Breast epithelium (tissue), 4 donors: ENCODE measurements around the gene RPL18. TPM values are rescaled to one million over a fixed set of nuclear protein-coding genes. Genes with fewer than 3 reads are reported as not detected.

Experiments used
- DNase-seq, 2 donors: peaks; one replicate each; pipeline ENCODE4 v3.0.0-alpha.2; 2019; ENCODE audit warnings: low spot score in 2 of 2
- H3K27ac ChIP-seq, 2 donors: fragments of 200-600 bp; sonication (generic) in 1 of 2; one replicate each; pipeline ENCODE4 v1.5.1; 2016 to 2019; ENCODE audit warnings: mild to moderate bottlenecking in 1 of 2
- H3K27me3 ChIP-seq, 2 donors: fragments of 200-600 bp; sonication (generic) in 1 of 2; one replicate each; pipeline versions ENCODE4 v1.5.1 to v1.6.0; 2017 to 2019; ENCODE audit warnings: control low read depth in 1 of 2, mild to moderate bottlenecking in 1 of 2
- H3K36me3 ChIP-seq: fragments of 200-600 bp; one replicate; pipeline ENCODE4 v1.5.1; 2019
- H3K4me1 ChIP-seq, 2 donors: fragments of 200-600 bp; sonication (generic); one replicate each; pipeline ENCODE4 v1.5.1; 2016 to 2019; ENCODE audit warnings: control low read depth in 1 of 2
- H3K4me3 ChIP-seq, 3 donors: fragments of 200-600 bp; sonication (generic); 1 replicate in 2 of 3; 2 replicates in 1 of 3; pipeline ENCODE4 v1.5.1; 2016 to 2019; ENCODE audit warnings: mild to moderate bottlenecking in 3 of 3, moderate library complexity in 2 of 3
- H3K9me3 ChIP-seq, 2 donors: fragments of 200-600 bp; sonication (generic) in 1 of 2; one replicate each; pipeline ENCODE4 v1.5.1; 2016 to 2019; ENCODE audit warnings: control low read depth in 1 of 2
- POLR2A ChIP-seq: fragments of 450-650 bp; IDR thresholded peaks from one replicate; pipeline ENCODE4 v1.6.1; 2016; ENCODE audit warnings: antibody characterized with exemption, mild to moderate bottlenecking, moderate library complexity
- POLR2AphosphoS5 ChIP-seq, 3 donors: sonication (generic); formaldehyde crosslinking; IDR thresholded peaks; one replicate each; pipeline ENCODE4 v1.6.1; 2017; ENCODE audit warnings: antibody characterized with exemption in 3 of 3
- intact Hi-C: fragments of 100-400 bp; cut with DNase I; formaldehyde crosslinking; loops from one replicate; pipeline ENCODE4 v1.15.1; 2023; ENCODE audit warnings: low total_unique reads
- total RNA-seq, 3 donors: library from RNA; depleted of rRNA; stranded (reverse); fragments of >200 nt; gene quantifications; one replicate each; pipeline ENCODE4 v1.1.0, GENCODE V29; 2016
- TF ChIP-seq, protein P1 (sequence below), 3 donors: fragments of 450-650 bp; IDR thresholded peaks; one replicate each; pipeline ENCODE4 v1.5.1; 2016 to 2017; ENCODE audit warnings: antibody characterized with exemption in 3 of 3, mild to moderate bottlenecking in 3 of 3, moderate library complexity in 3 of 3

The RPL18 gene
- total RNA-seq, 3 donors from 2014 or later = 1,880 to 2,937 (median 2,507) TPM

DNA sequence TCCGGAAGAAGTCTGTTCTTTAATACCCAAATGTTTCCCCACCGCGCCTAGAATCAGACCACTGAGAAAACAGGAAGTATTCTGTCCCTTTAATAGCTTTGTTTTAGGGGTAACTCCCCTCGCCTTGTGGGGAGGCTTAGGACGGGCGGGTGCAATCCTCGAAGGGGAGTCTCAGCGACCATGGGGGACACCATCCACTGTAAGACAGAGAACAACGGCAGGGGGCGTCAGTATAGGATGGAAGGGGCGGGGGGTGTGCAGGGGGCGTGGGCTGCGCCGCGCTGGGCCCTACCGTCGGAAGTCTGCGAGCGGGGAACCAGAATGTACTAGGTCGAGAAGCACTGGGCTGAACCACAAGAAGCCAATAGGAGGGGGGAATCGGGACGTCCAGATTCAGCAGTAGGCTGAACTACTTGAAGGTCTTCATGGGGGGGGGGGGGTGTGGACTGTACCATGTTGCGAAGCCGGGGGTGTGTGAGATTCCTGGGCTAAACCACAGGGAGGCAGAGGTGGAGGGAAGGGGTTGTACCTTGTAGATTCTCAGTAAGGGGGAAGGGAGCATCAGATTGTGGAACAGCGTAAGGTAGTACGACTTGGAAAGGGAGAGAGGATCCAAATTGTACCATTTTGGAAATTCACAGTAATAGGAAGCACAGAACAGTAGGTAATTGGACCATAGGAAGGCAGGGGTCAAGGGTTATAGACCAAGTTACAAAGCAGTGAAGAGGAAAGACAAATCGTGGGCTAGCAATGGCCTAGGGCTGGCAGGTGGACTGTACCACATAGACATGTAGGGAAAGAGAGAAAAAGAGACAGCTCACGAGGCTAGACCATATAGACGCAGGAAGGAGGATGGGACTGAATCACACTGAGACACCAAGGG lies 19.2 kb upstream of the RPL18 start:
- TF ChIP-seq, protein P1, sequence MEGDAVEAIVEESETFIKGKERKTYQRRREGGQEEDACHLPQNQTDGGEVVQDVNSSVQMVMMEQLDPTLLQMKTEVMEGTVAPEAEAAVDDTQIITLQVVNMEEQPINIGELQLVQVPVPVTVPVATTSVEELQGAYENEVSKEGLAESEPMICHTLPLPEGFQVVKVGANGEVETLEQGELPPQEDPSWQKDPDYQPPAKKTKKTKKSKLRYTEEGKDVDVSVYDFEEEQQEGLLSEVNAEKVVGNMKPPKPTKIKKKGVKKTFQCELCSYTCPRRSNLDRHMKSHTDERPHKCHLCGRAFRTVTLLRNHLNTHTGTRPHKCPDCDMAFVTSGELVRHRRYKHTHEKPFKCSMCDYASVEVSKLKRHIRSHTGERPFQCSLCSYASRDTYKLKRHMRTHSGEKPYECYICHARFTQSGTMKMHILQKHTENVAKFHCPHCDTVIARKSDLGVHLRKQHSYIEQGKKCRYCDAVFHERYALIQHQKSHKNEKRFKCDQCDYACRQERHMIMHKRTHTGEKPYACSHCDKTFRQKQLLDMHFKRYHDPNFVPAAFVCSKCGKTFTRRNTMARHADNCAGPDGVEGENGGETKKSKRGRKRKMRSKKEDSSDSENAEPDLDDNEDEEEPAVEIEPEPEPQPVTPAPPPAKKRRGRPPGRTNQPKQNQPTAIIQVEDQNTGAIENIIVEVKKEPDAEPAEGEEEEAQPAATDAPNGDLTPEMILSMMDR (IDR thresholded peaks at IDR 0.05) = peak in 2 of 3 donors; percentile 34 to 40
- TF ChIP-seq POLR2AphosphoS5 (IDR thresholded peaks at IDR 0.05) = peak in 2 of 3 donors; percentile 18 to 42
- peak; percentile 28 for TF ChIP-seq POLR2A
- no peaks in the 10 kb centered on the region for H3K9me3 ChIP-seq
- H3K27ac ChIP-seq = peak overlapping the region; percentile 99
- intact Hi-C loops = no loop called here
- H3K36me3 ChIP-seq = no peaks in the 10 kb centered on the region
- peaks cover 0 to 7% of the 10 kb centered on the region in 2 donors for H3K4me1 ChIP-seq
- no peaks in the 10 kb centered on the region for H3K27me3 ChIP-seq
- peak; percentile 83 to 91 for DNase-seq
- peak overlapping the region; percentile 63 to 88 (median 77) for H3K4me3 ChIP-seq

GRCh38 chr19:48637449-48637947 lies 18.5 kb upstream of the RPL18 start:
- Histone ChIP-seq H3K27ac (peak overlapping the region; percentile 99), H3K4me1 (peaks cover 0 to 7% of the 10 kb centered on the region in 2 donors), H3K27me3 (no peaks in the 10 kb centered on the region), H3K4me3 (peak overlapping the region; percentile 63 to 88 (median 77)), H3K9me3 (no peaks in the 10 kb centered on the region), H3K36me3 (no peaks in the 10 kb centered on the region)
- intact Hi-C loops = no loop called here
- peak; percentile 58 to 85 (median 82) for TF ChIP-seq POLR2AphosphoS5 (IDR thresholded peaks at IDR 0.05)
- TF ChIP-seq, protein P1 (IDR thresholded peaks at IDR 0.05) = no peak
- no peak for TF ChIP-seq POLR2A
- peak; percentile 100 for DNase-seq

- Histone ChIP-seq H3K27me3 (no peaks in the 10 kb centered on the region), H3K36me3 (no peaks in the 10 kb centered on the region), H3K27ac (peak within 1 kb of the TSS; percentile 99), H3K9me3 (no peaks in the 10 kb centered on the region), H3K4me1 (peaks cover 0 to 7% of the 10 kb centered on the region in 2 donors), H3K4me3 (peak within 1 kb of the TSS; percentile 63 to 88 (median 77))
- peak in 1 of 2 donors; percentile 72 for DNase-seq
- intact Hi-C loops = no loop called here
- TF ChIP-seq, protein P1 (IDR thresholded peaks at IDR 0.05) = peak in 1 of 3 donors; percentile 25
- TF ChIP-seq POLR2AphosphoS5 (IDR thresholded peaks at IDR 0.05) (no peak), POLR2A (no peak)
These were observed 18.0 kb upstream of the RPL18 start, which contains the start of gene DBP for GRCh38 chr19:48636859-48637448. Gene DBP (minus strand): TSS chr19:48637379. CDS start chr19:48636994, 385 bp downstream.

GRCh38 chr19:48635966-48636858 lies 17.2 kb upstream of the RPL18 start:
- peak overlapping the region; percentile 99 for H3K27ac ChIP-seq
- H3K4me1 ChIP-seq = peaks cover 0 to 7% of the 10 kb centered on the region in 2 donors
- peak overlapping the region; percentile 63 to 88 (median 77) for H3K4me3 ChIP-seq
- no peaks in the 10 kb centered on the region for H3K9me3 ChIP-seq
- intact Hi-C loops = no loop called here
- DNase-seq = no peak
- no peaks in the 10 kb centered on the region for H3K36me3 ChIP-seq
- TF ChIP-seq POLR2A = no peak
- TF ChIP-seq POLR2AphosphoS5 (IDR thresholded peaks at IDR 0.05) = no peak
- TF ChIP-seq, protein P1 (IDR thresholded peaks at IDR 0.05) = no peak
- no peaks in the 10 kb centered on the region for H3K27me3 ChIP-seq
